Activated CD4-positive, alpha-beta T cell treated with anti-CD3 and anti-CD28 coated beads for 1 hour (primary cell): ENCODE results near the gene PRDM7.
"Not testable (repeated sequence)": the region's sequence is repeated elsewhere in the genome, so short reads cannot be mapped to it uniquely, and the experiment has no call there.

Source experiments
- DNase-seq: peaks from one replicate; pipeline ENCODE4 v3.0.0-alpha.2; 2020

Gene PRDM7

GRCh38 chr16:90011508-90011819 lies 65.7 kb downstream of the PRDM7 start:
- no peak for DNase-seq

DNA sequence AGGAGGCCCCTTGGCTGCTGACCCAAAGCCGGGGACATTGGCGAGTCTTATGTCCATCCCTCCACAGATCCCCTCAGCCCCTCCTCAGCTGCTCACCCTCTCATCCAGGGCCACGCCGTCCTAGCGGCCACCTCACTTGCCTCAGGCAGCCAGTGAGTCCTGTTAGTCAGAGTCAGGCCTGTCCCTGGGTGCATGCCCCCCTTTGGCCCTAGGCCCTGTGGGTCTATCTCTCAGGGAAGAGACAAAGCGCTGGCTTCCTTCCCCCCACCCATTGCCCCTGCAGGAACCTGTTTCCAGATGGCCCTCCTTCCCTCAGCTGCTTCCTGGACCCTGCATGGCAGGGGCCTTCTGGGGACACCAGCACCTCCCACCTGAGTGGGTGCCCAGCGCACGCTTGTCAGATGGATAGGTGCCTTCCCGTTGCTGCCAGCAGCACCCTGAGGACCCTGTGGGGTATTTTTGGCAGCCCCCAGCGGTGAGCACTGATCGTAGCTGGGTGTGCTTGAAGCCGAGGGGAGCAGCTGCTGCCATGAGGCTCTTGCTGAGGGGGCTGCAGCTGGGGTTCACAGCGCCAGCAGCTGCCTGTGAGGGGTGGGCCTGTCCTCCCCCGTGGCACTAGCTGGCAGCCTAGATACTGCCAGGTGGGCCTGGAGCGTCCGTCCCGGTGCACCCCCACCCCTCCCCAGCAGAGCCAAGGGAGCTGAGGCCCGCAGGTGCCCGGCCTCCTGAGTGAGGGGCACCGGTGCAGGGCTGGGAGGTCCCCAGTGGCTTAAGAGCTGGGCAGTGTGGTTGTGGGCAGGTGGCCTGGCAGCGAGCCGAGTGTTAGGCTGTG lies 66.2 kb downstream of the PRDM7 start:
- no peak for DNase-seq

DNA sequence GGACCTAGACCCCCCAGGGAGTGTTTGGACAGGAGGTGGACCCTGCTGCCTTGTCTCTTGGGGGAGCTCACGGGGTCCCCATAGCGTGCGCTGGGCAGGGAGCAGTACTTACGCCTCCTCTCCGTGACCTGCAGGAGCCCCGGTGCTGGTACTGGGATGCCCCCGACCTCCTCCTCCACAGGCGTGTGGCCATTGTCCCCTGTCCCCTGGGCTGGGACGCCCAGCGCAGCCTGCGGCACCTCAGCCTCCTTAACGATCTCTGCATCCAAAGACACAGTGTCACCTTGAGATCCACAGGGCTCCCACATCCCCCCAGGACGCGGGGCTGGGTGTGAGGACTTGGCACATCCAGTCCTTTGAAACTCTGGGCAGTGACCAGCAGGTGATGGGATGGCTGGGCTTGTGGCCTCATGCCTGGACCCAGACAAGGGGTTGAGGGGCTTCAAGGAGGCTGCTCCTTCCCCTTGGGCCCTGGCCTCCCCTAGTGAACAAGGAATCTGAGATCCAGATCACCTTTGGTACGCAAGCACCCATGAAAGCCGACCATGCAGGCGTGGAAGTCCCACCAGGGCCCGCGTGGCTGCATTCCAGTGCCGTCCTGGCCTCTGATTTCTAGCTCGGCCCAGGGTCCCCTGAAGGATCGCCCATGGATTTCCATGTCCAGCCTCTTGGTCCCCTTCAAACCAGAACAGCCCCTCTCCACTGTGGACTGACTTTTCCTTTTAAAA lies 67.8 kb downstream of the PRDM7 start:
- no peak for DNase-seq

- peak; percentile 49 for DNase-seq
These were observed 68.4 kb downstream of the PRDM7 start for GRCh38 chr16:90008708-90009145.

DNA sequence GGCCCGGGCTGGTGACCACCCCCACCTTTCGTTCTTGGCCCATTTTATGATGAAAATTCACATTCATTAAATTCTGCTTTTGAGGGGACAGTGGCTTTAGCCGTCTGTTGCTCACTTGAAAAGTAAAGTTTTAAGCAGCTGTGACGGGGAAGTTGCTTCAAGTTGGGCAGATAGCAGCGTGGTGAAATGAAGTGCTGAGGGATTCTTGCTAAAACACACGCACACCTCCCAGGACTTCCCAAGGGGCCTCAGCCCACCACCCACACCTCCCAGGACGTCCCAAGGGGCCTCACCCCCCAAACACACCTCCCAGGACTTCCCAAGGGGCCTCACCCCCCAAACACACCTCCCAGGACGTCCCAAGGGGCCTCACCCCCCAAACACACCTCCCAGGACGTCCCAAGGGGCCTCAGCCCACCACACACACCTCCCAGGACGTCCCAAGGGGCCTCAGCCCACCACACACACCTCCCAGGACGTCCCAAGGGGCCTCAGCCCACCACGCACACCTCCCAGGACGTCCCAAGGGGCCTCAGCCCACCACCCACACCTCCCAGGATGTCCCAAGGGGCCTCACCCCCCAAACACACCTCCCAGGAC lies 69.4 kb downstream of the PRDM7 start:
- not testable (repeated sequence) for DNase-seq

DNA sequence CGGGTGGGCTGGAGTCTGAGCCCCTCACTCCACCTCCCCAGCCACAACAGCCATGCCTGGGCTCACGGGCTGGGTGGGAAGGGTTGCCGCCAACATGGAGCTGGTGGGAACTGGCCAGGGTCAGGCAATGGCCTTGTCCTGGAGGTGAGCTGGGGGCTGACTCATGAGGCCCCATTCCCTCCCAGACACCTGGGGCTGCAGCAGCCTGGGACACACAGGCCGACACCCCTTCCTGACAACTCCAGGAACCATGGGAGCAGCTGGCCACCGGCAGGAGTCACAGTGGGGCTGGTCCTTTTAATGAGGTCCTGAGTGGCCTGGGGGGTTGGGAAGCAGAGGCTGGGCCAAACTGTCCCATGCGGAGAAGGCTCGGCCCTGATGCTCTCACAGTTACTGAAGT lies 70.1 kb downstream of the PRDM7 start:
- no peak for DNase-seq
